NK-92 (cell line): ENCODE results near the gene IRX5.

Experiments used
- DNase-seq: peaks from one replicate; lab custom pipeline; 2025; ENCODE audit not compliant: unreplicated experiment; lab: John Stamatoyannopoulos, UW

IRX5 gene

GRCh38 chr16:54929090-54930004 lies 1.3 kb upstream of the IRX5 start:
- DNase-seq = peak; percentile 63

- no peak for DNase-seq
These were observed 129 bp downstream of the IRX5 start for GRCh38 chr16:54930869-54931119.

- DNase-seq = no peak
These were observed 702 bp downstream of the IRX5 start for GRCh38 chr16:54931120-54932014.

GRCh38 chr16:54932021-54932660 lies 1.5 kb downstream of the IRX5 start:
- no peak for DNase-seq

GRCh38 chr16:54932737-54933254 lies 2.1 kb downstream of the IRX5 start:
- no peak for DNase-seq

GRCh38 chr16:54933281-54934011 lies 2.8 kb downstream of the IRX5 start:
- no peak for DNase-seq

- no peak for DNase-seq
These were observed 4.0 kb downstream of the IRX5 start for GRCh38 chr16:54934481-54935265.

GRCh38 chr16:54935266-54935968 lies 4.8 kb downstream of the IRX5 start:
- no peak for DNase-seq

- no peak for DNase-seq
These were observed 5.7 kb downstream of the IRX5 start for GRCh38 chr16:54936201-54936978.

GRCh38 chr16:54936979-54937670 lies 6.5 kb downstream of the IRX5 start:
- no peak for DNase-seq

- DNase-seq = no peak
These were observed 7.1 kb downstream of the IRX5 start for GRCh38 chr16:54937671-54938211.

GRCh38 chr16:54938212-54939028 lies 7.8 kb downstream of the IRX5 start:
- no peak for DNase-seq

- DNase-seq = no peak
These were observed 8.3 kb downstream of the IRX5 start for GRCh38 chr16:54939029-54939346.

GRCh38 chr16:54939510-54940278 lies 9.0 kb downstream of the IRX5 start:
- DNase-seq = no peak

GRCh38 chr16:54940279-54940604 lies 9.6 kb downstream of the IRX5 start:
- DNase-seq = no peak

GRCh38 chr16:54942353-54942943 lies 11.8 kb downstream of the IRX5 start:
- no peak for DNase-seq
